Colon (tissue), 2 donors: ENCODE measurements around the gene PTPRN2.
"Not testable (repeated sequence)": the region's sequence is repeated elsewhere in the genome, so short reads cannot be mapped to it uniquely, and the experiment has no call there.

Source experiments
- FAIRE-seq: peaks from 2 replicates; lab custom pipeline; 2012; peaks lifted over from hg19 to GRCh38; lab: Jason Lieb, UNC
- donor health status: control.
- donor health status: control.

Gene PTPRN2

DNA sequence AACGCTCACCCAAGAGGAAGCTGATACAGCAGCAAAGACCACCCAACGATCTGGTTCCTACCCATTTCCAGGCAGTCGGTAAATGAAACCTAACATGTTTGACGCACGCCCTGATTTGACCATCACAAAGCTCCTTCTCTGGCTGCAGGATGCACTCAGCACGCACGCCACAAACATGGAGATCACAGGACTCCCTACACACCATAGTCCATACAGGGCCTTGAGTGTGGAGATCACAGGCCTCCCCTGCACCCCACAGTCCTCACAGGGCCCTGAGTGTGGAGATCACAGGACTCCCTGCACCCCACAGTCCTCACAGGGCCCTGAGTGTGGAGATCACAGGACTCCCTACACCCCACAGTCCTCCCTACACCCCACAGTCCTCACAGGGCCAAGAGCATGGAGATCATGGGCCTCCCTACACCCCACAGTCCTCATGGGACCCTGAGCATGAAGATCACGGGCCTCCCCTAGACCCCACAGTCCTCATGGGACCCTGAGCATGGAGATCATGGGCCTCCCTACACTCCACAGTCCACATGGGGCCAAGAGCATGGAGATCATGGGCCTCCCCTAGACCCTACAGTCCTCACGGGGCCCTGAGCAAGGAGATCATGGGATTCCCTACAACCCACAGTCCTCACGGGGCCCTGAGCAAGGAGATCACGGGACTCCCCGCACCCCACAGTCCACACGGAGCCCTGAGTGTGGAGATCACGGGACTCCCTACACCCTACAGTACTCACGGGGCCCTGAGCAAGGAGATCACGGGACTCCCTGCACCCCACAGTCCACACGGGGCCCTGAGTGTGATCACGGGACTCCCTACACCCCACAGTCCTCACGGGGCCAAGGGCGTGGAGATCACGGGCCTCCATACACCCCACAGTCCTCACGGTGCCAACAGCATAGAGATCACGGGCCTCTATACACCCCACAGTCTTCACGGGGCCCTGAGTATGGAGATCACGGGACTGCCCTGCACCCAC lies 841.6 kb downstream of the PTPRN2 start:
- FAIRE-seq, result no peak

DNA sequence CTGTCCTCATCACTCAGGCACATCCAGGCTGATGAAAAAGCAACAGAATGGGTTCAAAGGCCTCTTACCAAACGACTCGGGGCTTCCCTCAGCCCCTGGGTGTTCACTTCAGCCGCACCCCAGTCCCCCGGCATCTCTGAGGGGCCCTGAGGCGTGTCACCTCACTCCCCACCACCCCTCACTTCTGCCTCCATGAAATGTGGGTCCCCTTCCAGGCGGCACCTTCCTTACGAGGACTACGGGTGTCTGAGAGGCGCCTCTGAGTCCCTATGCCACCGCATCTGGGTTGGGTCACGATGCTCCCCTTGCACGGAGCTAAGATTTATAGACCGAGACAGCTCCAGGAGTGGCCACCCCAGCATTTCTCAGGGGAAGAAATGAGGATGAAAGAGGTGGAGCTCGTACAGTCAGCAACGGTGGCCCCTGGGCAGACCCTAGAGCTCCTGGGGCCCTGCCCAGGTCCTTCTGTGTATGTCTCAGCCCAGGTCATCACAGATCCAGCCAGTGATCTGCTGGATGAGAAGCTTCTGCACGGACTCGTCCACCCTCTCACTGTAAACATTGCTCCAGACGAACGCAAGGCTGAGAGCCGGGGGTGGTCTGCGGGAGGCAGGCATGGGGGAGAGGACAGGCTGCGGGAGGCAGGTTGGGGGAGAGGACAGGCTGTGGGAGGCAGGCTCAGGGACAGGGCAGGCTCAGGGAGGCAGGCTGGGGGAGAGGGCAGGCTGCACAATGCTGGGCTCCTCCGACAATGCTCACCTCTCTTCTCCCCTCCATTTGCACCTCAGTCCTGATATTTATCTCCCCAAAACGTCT lies 842.6 kb downstream of the PTPRN2 start:
- FAIRE-seq, result no peak

DNA sequence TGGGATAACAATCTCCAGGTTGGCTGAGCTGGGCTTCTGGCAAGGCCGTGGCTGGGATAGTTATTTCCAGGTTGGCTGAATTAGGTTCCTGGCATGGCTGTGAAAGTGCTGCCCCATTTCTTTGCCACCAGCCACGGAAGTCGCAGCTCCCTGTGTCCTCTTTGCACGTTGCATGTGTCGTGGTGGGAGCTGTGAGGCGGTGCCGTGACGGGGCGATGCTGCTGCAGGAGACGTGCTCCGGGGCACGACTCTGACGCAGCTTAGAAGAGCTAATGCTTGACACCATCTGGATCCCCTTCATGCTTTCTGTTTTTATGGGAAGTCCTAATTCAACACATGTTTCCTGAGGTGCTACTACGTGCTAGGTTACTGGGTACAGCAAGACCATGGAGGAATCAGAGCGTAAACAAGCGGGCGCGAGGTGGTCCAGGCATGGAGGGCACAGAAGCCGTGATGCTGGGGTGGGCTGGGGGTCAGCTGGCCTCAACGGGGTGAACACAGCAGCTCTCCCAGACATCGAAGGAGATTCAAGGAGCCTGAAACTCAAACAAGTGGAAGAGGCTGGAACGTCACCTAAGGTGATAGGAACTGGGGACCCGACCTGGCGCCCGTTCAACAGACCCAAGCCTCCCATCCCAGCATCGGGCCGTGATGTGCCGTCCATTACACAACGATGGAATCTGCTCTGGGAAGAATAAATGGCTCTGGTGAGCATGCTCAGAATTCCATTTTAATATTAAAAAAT lies 843.7 kb downstream of the PTPRN2 start:
- no peak for FAIRE-seq

DNA sequence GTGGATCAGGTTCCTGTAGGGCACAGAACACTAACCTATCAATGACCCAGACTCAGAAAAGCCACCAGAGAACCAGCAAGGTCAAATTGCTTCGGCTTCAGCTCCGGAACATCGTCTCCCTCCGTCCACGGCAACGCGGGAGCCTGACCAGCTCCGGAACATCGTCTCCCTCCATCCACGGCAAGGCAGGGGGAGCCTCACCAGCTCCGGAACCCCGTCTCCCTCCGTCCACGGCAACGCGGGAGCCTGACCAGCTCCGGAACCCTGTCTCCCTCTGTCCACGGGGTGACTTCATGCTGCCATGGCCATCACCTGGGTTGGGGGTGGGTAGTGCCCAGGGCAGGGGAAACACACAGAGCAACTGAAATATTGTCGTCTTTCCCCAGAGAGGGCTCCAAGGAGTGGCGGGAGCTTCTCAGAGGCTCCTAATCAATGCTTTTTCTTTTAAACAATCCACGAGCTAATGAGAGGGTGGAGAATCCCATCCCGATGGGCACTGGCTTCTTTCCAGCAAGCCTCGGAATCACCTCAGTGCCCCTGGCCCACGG lies 847.3 kb downstream of the PTPRN2 start:
- no peak for FAIRE-seq

DNA sequence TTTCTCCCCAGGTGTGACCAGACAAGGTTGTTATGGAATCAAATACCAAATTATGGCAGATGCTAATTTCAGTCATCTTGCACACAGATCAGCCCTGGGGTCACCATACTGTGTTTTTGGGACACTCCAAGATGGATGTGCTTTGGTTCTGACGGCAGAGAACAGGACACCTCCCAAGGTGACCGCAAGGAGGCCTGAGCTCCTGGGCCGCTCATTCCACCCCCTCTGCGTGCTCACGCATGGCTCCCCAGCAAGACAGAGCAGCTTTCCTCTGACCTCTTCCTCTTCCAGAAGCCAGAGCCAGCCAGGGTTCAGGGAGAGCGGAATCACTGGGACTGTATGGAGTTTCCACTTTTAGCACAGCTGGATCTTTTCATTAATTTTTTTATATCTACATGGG lies 848.0 kb downstream of the PTPRN2 start:
- no peak for FAIRE-seq

DNA sequence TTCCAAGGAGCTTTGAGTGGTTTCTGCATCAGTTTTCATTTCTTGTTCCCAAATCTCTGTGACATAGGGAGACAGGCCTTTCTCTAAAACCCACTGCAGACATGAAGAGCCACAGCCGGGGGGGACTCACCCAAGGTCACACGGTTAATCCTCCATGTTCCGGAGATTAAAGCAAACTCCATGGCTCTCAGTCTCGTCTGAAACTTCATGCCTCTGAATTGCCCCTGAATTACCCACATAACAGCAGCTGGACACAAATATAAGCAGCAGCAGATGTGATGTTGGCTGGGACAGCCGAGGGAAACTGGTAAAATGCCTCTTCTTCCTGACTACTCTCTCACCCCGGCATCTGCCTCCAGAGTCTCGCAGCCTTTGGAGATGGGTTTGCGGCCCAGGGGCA lies 848.6 kb downstream of the PTPRN2 start:
- no peak for FAIRE-seq

DNA sequence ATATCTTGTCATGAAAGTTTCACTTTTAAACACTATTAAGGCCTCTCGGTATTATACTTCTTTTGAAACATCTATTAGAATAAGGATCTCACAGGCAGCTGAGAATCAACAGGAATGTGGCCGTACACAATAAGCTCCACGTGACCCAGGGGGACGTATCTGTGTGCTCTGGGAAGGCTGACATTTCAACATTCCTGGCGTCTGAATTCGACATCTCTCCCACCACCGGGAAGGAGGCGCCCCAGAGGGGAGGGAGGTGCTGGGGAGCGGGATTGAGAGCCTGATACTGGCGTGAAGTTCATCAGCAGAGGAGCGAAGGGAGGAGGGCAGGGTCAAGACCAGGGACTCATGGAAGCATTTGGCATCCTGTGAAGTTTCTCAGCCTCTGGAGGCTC lies 849.6 kb downstream of the PTPRN2 start:
- FAIRE-seq, result no peak

DNA sequence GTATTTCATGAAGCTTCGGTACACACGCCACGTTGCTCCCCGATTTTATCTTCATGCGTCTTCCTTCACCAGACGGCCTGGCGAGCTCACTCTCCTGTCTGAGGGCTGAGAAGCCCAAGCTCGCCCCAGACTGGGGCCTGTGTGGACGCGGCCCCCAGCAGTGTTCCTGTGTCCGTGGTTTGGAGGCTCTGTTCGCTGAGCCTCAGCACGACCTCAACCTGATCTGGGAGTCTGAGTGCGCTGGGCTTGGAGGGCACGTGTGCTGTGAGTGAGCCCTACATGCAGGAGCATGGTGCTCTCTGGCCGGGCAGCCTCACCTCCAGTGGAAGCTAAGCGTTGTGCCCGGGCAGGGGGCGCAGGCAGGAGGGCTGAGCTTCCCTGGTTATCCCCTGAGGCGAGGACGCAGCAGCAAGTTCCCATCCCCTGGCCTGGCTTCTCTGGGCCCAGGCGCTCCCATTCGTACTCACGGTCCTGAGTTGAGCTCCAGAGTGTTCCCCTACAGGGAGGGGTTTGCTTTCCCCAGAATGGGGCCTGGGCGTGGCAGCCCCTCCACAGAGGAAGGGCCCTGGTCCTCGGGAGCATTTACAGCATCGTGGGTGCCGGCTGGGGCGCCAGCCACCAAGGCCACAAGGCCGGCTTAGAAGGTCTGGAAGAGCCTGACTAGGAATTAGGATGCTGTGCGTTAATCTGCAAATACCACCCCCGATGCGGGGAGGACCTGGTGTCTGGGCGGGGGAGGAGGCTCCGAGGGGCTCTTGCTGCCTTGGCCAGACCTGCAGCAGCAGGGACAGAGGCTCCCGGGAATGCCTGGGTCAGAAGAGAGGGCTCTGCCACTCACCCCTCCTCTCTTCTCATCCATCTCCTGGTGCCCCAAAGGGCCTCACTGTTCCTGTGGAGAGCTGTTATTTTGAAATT lies 850.2 kb downstream of the PTPRN2 start:
- FAIRE-seq, result no peak

DNA sequence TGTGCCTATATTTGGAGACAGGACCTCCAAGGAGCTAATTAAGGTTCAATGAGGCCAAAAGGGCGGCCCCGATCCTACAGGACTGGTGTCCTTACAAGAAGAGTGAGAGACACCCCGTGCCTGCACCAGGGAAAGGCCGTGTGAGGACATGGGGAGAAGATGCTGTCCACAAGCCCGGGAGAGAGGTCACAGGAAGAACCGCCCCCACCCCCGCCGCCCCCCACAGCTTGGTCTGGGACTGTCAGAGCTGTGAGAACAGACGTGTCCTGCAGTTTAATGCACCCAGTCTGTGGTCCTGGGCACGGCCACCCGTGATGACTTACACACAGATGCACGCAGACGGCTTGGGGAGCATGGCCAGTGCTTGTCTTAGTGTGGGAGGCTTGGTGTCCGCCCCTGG lies 851.3 kb downstream of the PTPRN2 start:
- FAIRE-seq, result no peak

DNA sequence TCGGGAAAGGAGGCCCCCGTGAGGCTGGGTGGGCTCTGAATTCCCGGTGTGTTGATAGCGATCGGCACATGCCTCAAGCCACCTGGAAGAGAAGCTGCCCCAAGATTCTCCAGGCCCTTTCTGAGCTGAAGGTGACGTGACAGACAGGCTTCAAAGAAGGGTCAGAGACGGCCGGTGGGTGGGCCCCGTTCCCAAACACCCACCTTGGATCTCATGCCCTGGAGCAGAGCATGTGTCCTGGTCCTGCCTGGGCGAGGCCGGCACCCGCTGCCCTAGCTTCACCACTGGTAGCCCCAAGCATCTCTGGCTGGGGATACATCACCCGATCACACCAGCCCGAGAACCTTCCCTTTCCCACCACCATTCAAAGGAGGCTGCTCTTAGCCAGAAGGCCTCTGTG lies 851.8 kb downstream of the PTPRN2 start:
- no peak for FAIRE-seq

DNA sequence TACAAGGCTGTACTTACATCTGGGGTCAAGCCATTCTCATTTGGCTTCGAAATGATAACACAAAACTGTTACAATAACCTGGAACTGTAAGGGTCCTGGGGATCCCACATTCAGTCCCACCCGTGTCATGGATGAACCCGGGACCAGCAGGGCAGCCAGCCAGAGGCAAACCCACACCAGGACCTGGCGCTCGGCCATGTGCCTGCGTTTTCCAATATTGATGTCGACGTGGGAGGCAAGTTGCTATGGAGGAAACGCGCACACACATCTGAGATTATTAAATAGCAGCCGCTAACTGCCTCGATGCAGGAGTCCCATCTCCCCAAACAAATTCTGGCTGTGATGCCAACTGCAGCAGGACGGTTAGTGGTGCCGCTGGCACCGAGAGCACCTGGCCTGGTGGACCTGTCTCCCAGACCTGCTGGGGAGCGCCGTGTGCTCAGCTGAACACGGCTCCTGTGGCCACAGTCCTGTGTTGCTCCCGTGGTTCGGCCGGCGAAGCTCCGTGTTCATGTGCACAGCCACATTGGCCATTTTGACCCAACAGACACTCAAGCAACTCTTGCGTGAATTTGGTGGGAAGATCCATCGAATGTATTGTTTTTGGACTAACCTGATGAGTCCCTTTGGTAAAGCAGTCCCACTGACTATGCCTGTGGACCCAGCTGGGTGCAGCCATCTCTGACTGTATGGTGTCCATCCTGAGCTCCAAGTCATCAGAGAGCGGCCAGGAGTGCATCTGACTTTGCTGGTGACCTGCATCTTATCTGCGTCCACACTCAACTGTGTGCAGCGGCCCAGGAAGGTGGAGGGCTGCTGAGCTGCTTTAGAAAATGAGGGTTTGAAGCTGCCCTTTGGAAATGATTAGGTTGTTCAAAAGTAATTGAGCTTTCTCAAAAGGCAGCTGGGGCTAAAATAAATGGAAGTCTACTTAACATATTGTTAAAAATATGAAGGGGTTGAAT lies 852.7 kb downstream of the PTPRN2 start:
- FAIRE-seq, result no peak

DNA sequence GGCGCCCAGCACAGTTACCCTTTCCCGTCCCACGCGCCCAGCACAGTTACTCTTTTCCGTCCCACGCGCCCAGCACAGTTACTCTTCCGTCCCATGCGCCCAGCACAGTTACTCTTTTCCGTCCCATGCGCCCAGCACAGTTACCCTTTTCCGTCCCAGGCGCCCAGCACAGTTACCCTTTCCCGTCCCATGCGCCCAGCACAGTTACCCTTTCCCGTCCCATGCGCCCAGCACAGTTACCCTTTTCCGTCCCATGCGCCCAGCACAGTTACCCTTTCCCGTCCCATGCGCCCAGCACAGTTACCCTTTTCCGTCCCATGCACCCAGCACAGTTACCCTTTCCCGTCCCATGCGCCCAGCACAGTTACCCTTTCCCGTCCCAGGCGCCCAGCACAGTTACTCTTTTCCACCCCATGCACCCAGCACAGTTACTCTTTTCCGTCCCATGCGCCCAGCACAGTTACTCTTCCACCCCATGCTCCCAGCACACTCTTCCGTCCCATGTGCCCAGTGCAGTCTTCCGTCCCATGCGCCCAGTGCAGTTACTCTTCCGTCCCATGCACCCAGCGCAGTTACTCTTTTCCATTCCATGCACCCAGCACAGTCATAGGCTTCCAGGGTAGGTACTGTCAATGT lies 853.7 kb downstream of the PTPRN2 start:
- not testable (repeated sequence) for FAIRE-seq

DNA sequence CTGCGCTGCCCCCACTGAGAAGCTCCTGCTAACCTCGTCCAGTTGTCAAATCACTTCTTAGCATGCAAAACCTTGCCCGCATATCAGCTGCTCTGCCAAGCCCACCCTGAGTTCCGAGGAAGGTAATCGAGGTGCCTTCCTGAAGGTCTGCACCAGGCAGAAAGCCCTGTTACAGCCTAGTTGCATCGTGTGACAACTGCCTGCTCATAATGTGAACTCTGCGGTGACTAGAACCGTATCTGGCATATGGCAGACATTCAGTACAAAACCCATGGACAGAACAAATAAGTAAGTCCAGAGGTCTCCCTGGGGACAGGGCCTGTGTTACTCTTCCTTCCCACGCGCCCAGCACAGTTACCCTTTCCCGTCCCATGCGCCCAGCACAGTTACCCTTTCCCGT lies 856.5 kb downstream of the PTPRN2 start:
- FAIRE-seq, result no peak

DNA sequence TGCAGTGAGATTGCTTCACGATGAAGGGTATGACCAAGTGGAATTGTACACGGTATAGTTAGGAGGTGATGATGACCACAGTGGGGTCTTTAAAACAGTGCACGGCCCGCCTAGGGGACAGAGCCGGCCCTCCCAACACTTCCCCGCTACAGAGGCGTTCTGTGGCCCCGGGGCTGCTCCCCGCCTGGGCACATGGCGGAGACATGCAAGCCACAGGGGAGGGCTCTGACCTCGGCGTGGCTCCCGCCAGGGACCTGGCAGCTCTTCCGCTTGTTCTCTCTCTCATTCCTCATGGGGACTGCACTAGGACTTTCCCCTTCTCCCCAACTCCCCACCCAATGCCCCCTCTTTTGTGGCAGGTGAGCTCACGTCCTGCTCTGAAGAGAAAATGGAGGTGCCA lies 857.0 kb downstream of the PTPRN2 start:
- FAIRE-seq, result no peak

DNA sequence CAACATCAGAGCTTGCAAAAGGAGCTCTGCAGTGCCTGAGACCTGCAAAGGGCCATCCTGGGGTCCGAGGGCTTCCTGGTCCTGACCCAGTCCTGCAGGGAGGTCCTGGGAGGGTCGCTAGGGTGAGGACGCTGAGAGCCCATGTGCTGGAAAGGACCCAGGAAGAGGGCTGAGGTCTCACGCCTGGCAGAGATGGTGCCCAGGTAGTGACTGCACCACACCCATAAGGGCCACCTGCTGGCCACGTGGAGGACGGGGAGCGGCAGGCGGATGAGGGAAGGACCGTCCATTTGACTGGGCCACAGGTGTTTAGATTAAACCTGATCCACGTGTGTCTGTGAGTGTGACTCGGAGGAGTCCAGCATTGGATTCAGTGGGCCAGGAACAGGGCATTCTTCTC lies 858.1 kb downstream of the PTPRN2 start:
- no peak for FAIRE-seq

DNA sequence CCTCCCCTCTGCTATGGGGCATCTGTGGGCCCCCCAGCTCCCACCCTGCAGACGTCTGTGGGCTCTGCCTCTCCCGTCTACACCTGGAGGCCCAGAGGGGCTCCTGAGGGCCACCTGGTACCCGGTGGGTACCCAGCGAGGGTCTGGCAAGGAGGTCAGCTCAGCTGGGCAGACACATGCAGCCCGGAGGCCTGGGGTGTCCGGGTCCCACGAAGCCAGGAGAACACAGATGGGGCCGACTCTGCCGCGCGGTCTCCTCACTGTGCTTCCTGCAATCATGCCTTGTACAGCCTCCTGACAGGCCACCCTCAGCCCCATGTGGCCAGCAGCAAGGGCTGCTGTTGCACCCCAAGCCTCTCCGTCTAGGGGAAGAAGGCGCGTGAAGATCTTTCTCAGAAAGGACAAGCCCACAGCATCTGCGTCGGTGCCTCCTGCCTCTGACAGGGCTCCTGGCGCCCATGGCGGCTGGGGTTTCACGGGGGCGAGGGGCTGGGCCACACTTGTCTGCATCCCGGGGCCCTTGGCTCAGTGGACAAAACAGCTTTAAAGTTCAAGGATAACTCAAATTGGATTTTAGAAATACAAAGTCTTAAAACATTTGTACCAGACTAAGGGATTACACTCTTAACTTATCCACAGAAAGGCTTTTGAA lies 859.5 kb downstream of the PTPRN2 start:
- FAIRE-seq, result no peak

DNA sequence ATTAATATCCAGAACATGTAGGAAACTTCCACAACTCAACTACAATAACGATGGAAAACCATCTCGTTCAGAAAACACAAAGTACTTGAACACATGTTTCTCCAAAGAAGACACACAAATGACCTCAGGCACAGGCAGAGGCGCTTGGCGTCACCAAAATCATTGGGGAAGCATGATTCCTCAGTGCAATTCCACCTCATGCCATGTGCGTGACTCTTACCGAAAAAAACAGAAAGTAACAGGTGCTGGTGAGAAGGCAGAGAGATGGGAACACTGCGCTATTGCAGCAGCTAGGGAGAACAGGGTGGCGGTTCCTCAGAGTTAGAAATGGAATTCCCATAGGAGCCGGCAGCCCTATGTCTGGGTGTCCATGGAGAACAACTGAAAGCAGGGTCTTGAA lies 860.9 kb downstream of the PTPRN2 start:
- FAIRE-seq, result no peak

DNA sequence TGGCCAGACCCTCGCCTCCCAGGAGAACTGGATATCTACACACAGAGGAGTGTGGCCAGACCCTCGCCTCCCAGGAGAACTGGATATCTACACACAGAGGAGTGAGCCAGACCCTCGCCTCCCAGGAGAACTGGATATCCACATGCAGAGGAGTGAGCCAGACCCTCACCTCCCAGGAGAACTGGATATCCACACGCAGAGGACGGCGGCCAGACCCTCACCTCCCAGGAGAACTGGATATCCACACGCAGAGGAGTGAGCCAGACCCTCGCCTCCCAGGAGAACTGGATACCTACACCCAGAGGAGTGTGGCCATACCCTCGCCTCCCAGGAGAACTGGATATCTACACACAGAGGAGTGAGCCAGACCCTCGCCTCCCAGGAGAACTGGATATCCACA lies 862.3 kb downstream of the PTPRN2 start:
- FAIRE-seq, result not testable (repeated sequence)

DNA sequence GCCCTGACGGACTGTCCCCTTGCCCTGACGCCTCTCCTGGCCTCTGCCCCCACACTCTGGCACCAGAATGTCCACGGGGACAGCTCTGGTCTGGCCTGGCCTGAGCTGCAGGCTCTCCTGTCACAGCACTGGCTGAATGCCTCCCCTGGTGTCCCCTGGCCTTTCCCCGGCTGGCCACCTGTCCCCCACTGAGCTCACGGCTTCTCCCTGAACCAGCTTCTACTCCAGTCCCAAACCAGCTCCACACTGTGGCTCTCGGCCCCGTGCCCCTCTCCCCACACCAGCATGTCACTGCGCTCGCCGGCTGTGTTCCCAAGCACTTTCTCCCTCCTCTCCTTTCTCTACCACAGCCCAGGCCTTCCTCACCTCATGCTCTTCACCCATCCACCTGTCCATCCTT lies 864.4 kb downstream of the PTPRN2 start:
- FAIRE-seq, result no peak
